Liver (tissue), 3 donors: ENCODE results near the gene SETD1B.

Source experiments
- ATF3 ChIP-seq: IDR thresholded peaks from 2 replicates; pipeline ENCODE4 v1.6.1; 2016; ENCODE audit warnings: antibody characterized with exemption
- CTCF ChIP-seq: fragments of 150-350 bp; IDR thresholded peaks from 2 replicates; pipeline ENCODE4 v1.5.1; 2017; ENCODE audit warnings: improper control_type of control experiment, low read depth, low read length; ENCODE audit not compliant: missing input control
- EGR1 ChIP-seq, 2 donors: IDR thresholded peaks; 2 replicates each; pipeline ENCODE4 v1.6.1; 2016 to 2018; ENCODE audit warnings: antibody characterized with exemption in 2 of 2, low read depth in 2 of 2
- MAX ChIP-seq: IDR thresholded peaks from 2 replicates; pipeline ENCODE4 v1.6.1; 2016; ENCODE audit warnings: antibody characterized with exemption
- NR2F2 ChIP-seq: IDR thresholded peaks from 2 replicates; pipeline ENCODE4 v1.6.1; 2016; ENCODE audit warnings: antibody characterized with exemption
- RAD21 ChIP-seq, 2 donors: IDR thresholded peaks; 2 replicates each; pipeline ENCODE4 v1.6.1; 2016; ENCODE audit warnings: antibody characterized with exemption in 2 of 2, mild to moderate bottlenecking in 2 of 2
- REST ChIP-seq: IDR thresholded peaks from 2 replicates; pipeline ENCODE4 v1.6.1; 2016; ENCODE audit warnings: antibody characterized with exemption, mild to moderate bottlenecking
- RXRA ChIP-seq, 2 donors: IDR thresholded peaks; 2 replicates each; pipeline ENCODE4 v1.6.1; 2017 to 2018; ENCODE audit warnings: antibody characterized with exemption in 2 of 2, mild to moderate bottlenecking in 1 of 2
- SP1 ChIP-seq: IDR thresholded peaks from 2 replicates; pipeline ENCODE4 v1.6.1; 2018; ENCODE audit warnings: antibody characterized with exemption, mild to moderate bottlenecking
- YY1 ChIP-seq: IDR thresholded peaks from 2 replicates; pipeline ENCODE4 v1.6.1; 2016; ENCODE audit warnings: antibody characterized with exemption, mild to moderate bottlenecking
- donor health status: healthy.
- donor health status: healthy.

- TF ChIP-seq CTCF (no peak), NR2F2 (no peak), EGR1 (IDR thresholded peaks at IDR 0.05; ENCODE audit: low read depth in 2 of 2) (no peak), ATF3 (no peak), YY1 (no peak), MAX (no peak), RAD21 (IDR thresholded peaks at IDR 0.05) (no peak), RXRA (IDR thresholded peaks at IDR 0.05) (no peak), REST (no peak), SP1 (no peak)
These were observed 37.3 kb upstream of the SETD1B start for GRCh38 chr12:121766290-121767039.
